Panc1 (cell line): ENCODE results near the gene MAP3K1.

Source experiments
- CTCF ChIP-seq: fragments of 450-650 bp; IDR thresholded peaks from 2 replicates; pipeline ENCODE4 v1.5.1; 2017; ENCODE audit warnings: mild to moderate bottlenecking
- POLR2AphosphoS5 ChIP-seq: IDR thresholded peaks from 2 replicates; pipeline ENCODE4 v1.6.1; 2012; ENCODE audit warnings: mild to moderate bottlenecking, low read depth, low read length, moderate library complexity
- SIN3A ChIP-seq: IDR thresholded peaks from 2 replicates; pipeline ENCODE4 v1.6.1; 2012; ENCODE audit warnings: low read depth, mild to moderate bottlenecking, low read length, moderate library complexity, borderline replicate concordance; ENCODE audit not compliant: insufficient read depth

DNA sequence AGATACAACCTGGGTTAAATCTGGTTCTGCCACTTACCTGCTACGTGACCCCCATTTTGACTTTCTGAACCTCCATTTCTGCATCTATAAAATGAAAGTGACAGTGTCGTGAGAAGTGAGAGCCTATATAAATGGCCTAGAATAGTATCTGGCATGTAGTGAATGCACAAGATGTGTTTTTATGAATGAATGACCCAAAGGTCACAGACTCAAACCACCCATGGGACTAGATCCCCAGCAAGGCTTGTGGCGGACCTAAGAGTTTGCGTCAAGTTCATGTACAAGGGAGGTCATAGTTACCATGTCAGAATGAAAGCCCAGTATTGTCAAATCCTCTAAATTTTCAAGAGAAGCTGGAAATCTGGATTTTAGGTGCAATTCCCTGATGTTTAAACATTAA lies 82.9 kb downstream of the MAP3K1 start:
- no peak for TF ChIP-seq SIN3A
- no peak for TF ChIP-seq POLR2AphosphoS5
- TF ChIP-seq CTCF = no peak
